B cell (primary cell): Measurements from ENCODE around the gene GART. TPM values are rescaled to one million over a fixed set of nuclear protein-coding genes. Genes with fewer than 3 reads are reported as not detected.

Experiments used
- ATAC-seq: fragments of 200-7000 bp; cut with Tn5 transposase; one replicate; pipeline ENCODE4 v1.10.0; 2021; ENCODE audit warnings: low read depth, mild to moderate bottlenecking, moderate number of reproducible peaks, moderate library complexity
- CTCF ChIA-PET: fragments of 350-600 bp; sonication (Branson Sonifier 250); formaldehyde crosslinking; loops from one replicate; lab custom pipeline; 2021; ENCODE audit warnings: antibody characterized with exemption, inconsistent platforms; lab: Charles Lee
- POLR2A ChIA-PET: fragments of 350-600 bp; sonication (Branson Sonifier 250); formaldehyde crosslinking; loops from one replicate; lab custom pipeline; 2021; ENCODE audit warnings: antibody characterized with exemption; lab: Charles Lee
- DNase-seq: peaks from one replicate; pipeline ENCODE4 v3.0.0; 2013
- H2AFZ ChIP-seq: 2 replicates; pipeline ENCODE4 v1.6.1; 2012; ENCODE audit warnings: mild to moderate bottlenecking, low read depth, low read length; ENCODE audit not compliant: insufficient read depth, poor library complexity, severe bottlenecking
- H3K27ac ChIP-seq, 2 donors: 1 replicate in 1 of 2; 2 replicates in 1 of 2; pipeline ENCODE4 v1.5.1; 2012 to 2013; ENCODE audit warnings: low read length in 2 of 2, mild to moderate bottlenecking in 2 of 2, moderate library complexity in 1 of 2
- H3K27me3 ChIP-seq, 4 experiments: fragments of 200-600 bp in 1 of 4; sonication (generic) in 1 of 4; replicated peaks in 1 of 4; 1 replicate in 2 of 4; 2 replicates in 2 of 4; pipeline versions ENCODE4 v1.6.1 to v1.7.0; 2013 to 2016; ENCODE audit warnings: low read length in 3 of 4, mild to moderate bottlenecking in 2 of 4, mixed read lengths in 1 of 4, moderate library complexity in 1 of 4; ENCODE audit not compliant: insufficient read depth in 4 of 4, control insufficient read depth in 3 of 4; ENCODE audit errors: control extremely low read depth in 1 of 4
- H3K36me3 ChIP-seq, 2 experiments: replicated peaks in 1 of 2; 1 replicate in 1 of 2; 2 replicates in 1 of 2; pipeline versions ENCODE4 v1.6.1 to v1.7.1; 2013; ENCODE audit warnings: low read length in 1 of 2; ENCODE audit not compliant: insufficient read depth in 2 of 2, control insufficient read depth in 1 of 2; ENCODE audit errors: control extremely low read depth in 1 of 2, extremely low read depth in 1 of 2
- H3K4me1 ChIP-seq, 2 donors: fragments of 200-600 bp in 1 of 2; sonication (generic) in 1 of 2; 1 replicate in 1 of 2; 2 replicates in 1 of 2; pipeline versions ENCODE4 v1.5.1 to v1.6.1; 2013 to 2017; ENCODE audit warnings: low read length in 2 of 2; ENCODE audit not compliant: control insufficient read depth in 2 of 2, insufficient read depth in 2 of 2
- H3K4me2 ChIP-seq: replicated peaks from 2 replicates; pipeline ENCODE3; 2012; ENCODE audit warnings: mild to moderate bottlenecking, low read depth, low read length; ENCODE audit not compliant: poor library complexity, severe bottlenecking
- H3K4me3 ChIP-seq, 5 experiments: fragments of 200-600 bp in 1 of 5; sonication (generic) in 1 of 5; 1 replicate in 3 of 5; 2 replicates in 2 of 5; pipeline versions ENCODE4 v1.5.1 to v1.7.0; 2011 to 2016; ENCODE audit warnings: low read length in 4 of 5, mild to moderate bottlenecking in 4 of 5, low read depth in 2 of 5, control low read depth in 1 of 5, moderate library complexity in 1 of 5; ENCODE audit not compliant: insufficient read depth in 1 of 5; ENCODE audit errors: control extremely low read depth in 1 of 5, extremely low read depth in 1 of 5
- H3K79me2 ChIP-seq: fragments of 200-600 bp; sonication (generic); one replicate; pipeline ENCODE4 v1.6.0; 2016; ENCODE audit warnings: low read length; ENCODE audit not compliant: control insufficient read depth, insufficient read depth
- H3K9ac ChIP-seq: fragments of 200-600 bp; sonication (generic); 2 replicates; pipeline ENCODE4 v1.6.1; 2017; ENCODE audit warnings: mild to moderate bottlenecking, low read length, moderate library complexity
- H3K9me3 ChIP-seq, 3 donors: one replicate each; pipeline versions ENCODE4 v1.6.1 to v1.7.1; 2013; ENCODE audit warnings: low read length in 2 of 3; ENCODE audit not compliant: control insufficient read depth in 2 of 3, insufficient read depth in 1 of 3; ENCODE audit errors: control extremely low read depth in 1 of 3
- H4K20me1 ChIP-seq: 2 replicates; pipeline ENCODE4 v1.6.0; 2012; ENCODE audit warnings: mild to moderate bottlenecking, low read length; ENCODE audit not compliant: insufficient read depth, control insufficient read depth, poor library complexity, severe bottlenecking
- H3K27ac Mint-ChIP-seq: one replicate; pipeline ENCODE4 v1.8.0; 2021; ENCODE audit warnings: mixed read lengths
- H3K27me3 Mint-ChIP-seq: one replicate; pipeline ENCODE4 v1.8.0; 2021; ENCODE audit warnings: mixed read lengths
- H3K4me1 Mint-ChIP-seq: one replicate; pipeline ENCODE4 v1.8.0; 2021; ENCODE audit warnings: mixed read lengths
- H3K4me3 Mint-ChIP-seq: one replicate; pipeline ENCODE4 v1.8.0; 2021; ENCODE audit warnings: mixed read lengths
- H3K9me3 Mint-ChIP-seq: one replicate; pipeline ENCODE4 v1.8.0; 2022; ENCODE audit warnings: mixed read lengths; ENCODE audit not compliant: insufficient read depth
- EZH2 ChIP-seq: IDR thresholded peaks from 2 replicates; pipeline ENCODE4 v1.6.1; 2012; ENCODE audit warnings: borderline replicate concordance, low read depth, mild to moderate bottlenecking, moderate library complexity, low read length; ENCODE audit not compliant: insufficient read depth, poor library complexity, severe bottlenecking
- WGBS: methylation state at CpG from one replicate; pipeline ENCODE4 v1.1.5; 2013; ENCODE audit warnings: missing lambda C conversion rate; ENCODE audit not compliant: insufficient coverage; 5-methylcytosine and 5-hydroxymethylcytosine counted together
- intact Hi-C: fragments of 100-400 bp; cut with micrococcal nuclease; formaldehyde crosslinking; loops from one replicate; pipeline ENCODE4 v1.10.0; 2022
- polyA plus RNA-seq: library from polyadenylated mRNA; depleted of rRNA; stranded (reverse); fragments of >200 nt; gene quantifications from 2 replicates; pipeline ENCODE4 v1.2.3, GENCODE V29; 2012
- total RNA-seq, 2 donors: library from RNA; stranded (reverse); fragments of 120-200 nt in 1 of 2; gene quantifications; 1 replicate in 1 of 2; 2 replicates in 1 of 2; pipeline versions ENCODE4 v1.2.3 to v1.2.4, GENCODE V29; 2013 to 2022
- TF ChIP-seq, protein P1 (sequence below): fragments of 200-600 bp; IDR thresholded peaks from one replicate; pipeline ENCODE4 v1.8.0; 2022; ENCODE audit warnings: antibody characterized with exemption, mild to moderate bottlenecking

The GART gene
- total and polyA plus RNA-seq, 2 donors (not counting 1 experiment from before 2014, with no cell fraction given), result 8.7 to 58.3 TPM

DNA sequence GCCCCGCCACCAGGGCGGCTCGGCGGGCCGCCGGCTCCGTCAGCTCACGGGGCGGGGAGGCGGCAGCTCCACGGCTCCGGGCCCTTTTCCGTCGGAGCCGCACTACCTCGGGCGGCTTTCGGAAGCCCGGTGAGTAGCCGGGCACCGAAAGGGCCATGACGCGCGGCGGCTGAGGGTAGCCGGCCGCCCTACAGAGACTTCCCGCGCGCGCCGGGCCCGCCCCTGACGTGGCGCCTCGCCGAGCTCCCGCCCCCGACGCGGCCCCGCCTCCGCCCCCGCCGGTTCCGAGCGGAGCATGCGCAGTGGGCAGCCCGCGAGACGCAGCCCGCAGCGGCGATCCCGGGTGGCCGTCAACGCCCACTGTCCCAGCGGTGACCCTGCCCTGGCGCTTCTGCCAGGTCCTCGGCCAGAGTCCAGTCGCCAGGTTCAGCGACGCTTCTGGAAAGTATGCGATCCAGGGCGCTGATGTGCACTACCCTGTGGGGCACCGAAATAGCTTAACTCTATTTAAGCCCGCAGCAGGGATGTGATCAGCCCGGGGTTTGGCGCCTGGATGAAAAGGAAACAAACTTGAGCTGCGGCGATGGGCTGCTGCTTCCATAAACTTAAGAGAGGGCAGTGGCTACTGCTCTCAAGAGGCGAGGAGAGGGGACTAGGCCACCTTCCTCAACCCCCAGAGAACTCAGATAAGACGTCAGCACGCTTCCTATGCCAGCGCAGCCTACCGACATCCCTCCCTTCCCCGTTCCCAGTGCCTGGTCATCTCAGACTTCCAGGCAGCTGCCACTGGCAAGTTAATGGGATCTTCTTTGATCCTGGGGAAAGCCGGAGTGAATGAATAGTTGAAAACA lies 46.8 kb upstream of the GART start, which contains the start of gene DONSON:
Gene DONSON (minus strand): TSS at position 200 of the 851 bp plus-strand sequence. CDS start 43 bp downstream, at position 157.
- Histone ChIP-seq H3K27me3 (no peaks in the 10 kb centered on the region), H3K4me1 (peaks cover 9 to 13% of the 10 kb centered on the region in 2 donors), H3K9ac (peak within 1 kb of the TSS; percentile 91), H4K20me1 (no peaks in the 10 kb centered on the region), H3K9me3 (no peaks in the 10 kb centered on the region), H3K4me2 (peak within 1 kb of the TSS; percentile 91), H3K4me3 (peak within 1 kb of the TSS; percentile 63 to 96 (median 95)), H3K79me2 (peaks cover 10% of the 10 kb centered on the region), H3K27ac (peak within 1 kb of the TSS; percentile 24 to 50), H3K36me3 (peaks cover 0 to 1% of the 10 kb centered on the region in 2 experiments), H2AFZ (peak within 1 kb of the TSS; percentile 91)
- WGBS, result under 1% methylated on average over 71 of the region's 78 CpGs
- ChIA-PET CTCF (interaction anchor here (1.0 to 2.5 kb wide), 2 partner anchors 17 to 19 kb away, joined by 3 to 24 read pairs; no protein-coding TSS in a partner anchor), POLR2A (interaction anchor here (0.5 to 2.2 kb wide), 6 partner anchors 15 to 371 kb away, joined by 3 to 20 read pairs (median 3); partner anchors contain the start of genes GART, SON and TMEM50B)
- Mint-ChIP-seq H3K4me3 (peak within 1 kb of the TSS; percentile 94), H3K27me3 (no peaks in the 10 kb centered on the region), H3K27ac (peak within 1 kb of the TSS; percentile 77), H3K4me1 (peaks cover 14% of the 10 kb centered on the region), H3K9me3 (no peaks in the 10 kb centered on the region)
- peak; percentile 92 for DNase-seq
- intact Hi-C loops, result loop anchor here (1.0 to 5.0 kb wide), 4 partner anchors 46 to 329 kb away; partner anchors contain the start of genes ATP5PO, CRYZL1, DNAJC28 and GART
- ATAC-seq, result peak; percentile 95
- TF ChIP-seq, protein P1, sequence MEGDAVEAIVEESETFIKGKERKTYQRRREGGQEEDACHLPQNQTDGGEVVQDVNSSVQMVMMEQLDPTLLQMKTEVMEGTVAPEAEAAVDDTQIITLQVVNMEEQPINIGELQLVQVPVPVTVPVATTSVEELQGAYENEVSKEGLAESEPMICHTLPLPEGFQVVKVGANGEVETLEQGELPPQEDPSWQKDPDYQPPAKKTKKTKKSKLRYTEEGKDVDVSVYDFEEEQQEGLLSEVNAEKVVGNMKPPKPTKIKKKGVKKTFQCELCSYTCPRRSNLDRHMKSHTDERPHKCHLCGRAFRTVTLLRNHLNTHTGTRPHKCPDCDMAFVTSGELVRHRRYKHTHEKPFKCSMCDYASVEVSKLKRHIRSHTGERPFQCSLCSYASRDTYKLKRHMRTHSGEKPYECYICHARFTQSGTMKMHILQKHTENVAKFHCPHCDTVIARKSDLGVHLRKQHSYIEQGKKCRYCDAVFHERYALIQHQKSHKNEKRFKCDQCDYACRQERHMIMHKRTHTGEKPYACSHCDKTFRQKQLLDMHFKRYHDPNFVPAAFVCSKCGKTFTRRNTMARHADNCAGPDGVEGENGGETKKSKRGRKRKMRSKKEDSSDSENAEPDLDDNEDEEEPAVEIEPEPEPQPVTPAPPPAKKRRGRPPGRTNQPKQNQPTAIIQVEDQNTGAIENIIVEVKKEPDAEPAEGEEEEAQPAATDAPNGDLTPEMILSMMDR, result peak; percentile 50
- no peak for TF ChIP-seq EZH2
